Fibroblast of mammary gland (primary cell): Measurements from ENCODE around the gene CHST7.
"Not testable (repeated sequence)": the region's sequence is repeated elsewhere in the genome, so short reads cannot be mapped to it uniquely, and the experiment has no call there.

ENCODE experiments used
- DNase-seq: peaks from one replicate; pipeline ENCODE4 v3.0.0-alpha.2; 2010; ENCODE audit warnings: low read depth
- H3K4me3 ChIP-seq: 2 replicates; pipeline ENCODE4 v1.5.1; 2011; ENCODE audit warnings: low read depth, mild to moderate bottlenecking, low read length, moderate library complexity; ENCODE audit not compliant: control insufficient read depth
- TF ChIP-seq, protein P1 (sequence below): conservative IDR thresholded peaks from 2 replicates; pipeline ENCODE4 v1.5.1; 2011; ENCODE audit warnings: low read depth, low read length, inconsistent platforms; ENCODE audit not compliant: control insufficient read depth, insufficient read depth

CHST7 gene

GRCh38 chrX:46573331-46573891 lies at the start of gene CHST7:
CHST7 (plus strand) TSS chrX:46573765; CDS start chrX:46573932, 167 bp downstream.
- TF ChIP-seq, protein P1, sequence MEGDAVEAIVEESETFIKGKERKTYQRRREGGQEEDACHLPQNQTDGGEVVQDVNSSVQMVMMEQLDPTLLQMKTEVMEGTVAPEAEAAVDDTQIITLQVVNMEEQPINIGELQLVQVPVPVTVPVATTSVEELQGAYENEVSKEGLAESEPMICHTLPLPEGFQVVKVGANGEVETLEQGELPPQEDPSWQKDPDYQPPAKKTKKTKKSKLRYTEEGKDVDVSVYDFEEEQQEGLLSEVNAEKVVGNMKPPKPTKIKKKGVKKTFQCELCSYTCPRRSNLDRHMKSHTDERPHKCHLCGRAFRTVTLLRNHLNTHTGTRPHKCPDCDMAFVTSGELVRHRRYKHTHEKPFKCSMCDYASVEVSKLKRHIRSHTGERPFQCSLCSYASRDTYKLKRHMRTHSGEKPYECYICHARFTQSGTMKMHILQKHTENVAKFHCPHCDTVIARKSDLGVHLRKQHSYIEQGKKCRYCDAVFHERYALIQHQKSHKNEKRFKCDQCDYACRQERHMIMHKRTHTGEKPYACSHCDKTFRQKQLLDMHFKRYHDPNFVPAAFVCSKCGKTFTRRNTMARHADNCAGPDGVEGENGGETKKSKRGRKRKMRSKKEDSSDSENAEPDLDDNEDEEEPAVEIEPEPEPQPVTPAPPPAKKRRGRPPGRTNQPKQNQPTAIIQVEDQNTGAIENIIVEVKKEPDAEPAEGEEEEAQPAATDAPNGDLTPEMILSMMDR, result peak; percentile 24
- peak within 1 kb of the TSS; percentile 54 for H3K4me3 ChIP-seq
- peak; percentile 42 for DNase-seq

DNA sequence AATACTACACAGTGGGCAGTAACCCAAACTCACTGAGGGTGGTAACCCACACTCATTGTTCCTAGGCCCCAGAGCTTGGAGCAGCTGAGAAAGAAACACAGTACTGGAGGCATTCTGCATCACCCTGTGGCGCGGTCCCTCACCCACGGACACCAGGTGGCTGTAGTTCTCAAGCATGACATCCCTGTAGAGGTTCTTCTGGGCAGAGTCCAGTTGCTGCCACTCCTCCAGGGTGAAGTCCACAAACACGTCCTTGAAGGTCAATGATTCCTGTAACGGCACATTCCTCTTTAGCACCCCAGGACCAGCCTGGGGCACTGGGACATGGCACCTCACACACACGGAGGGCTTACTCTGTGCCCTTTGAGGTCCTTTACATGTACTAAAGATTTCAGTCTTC lies 44.9 kb upstream of the CHST7 start:
- H3K4me3 ChIP-seq, DNase-seq: not testable (repeated sequence)

GRCh38 chrX:46529740-46530403 lies 43.7 kb upstream of the CHST7 start:
- not testable (repeated sequence) for H3K4me3 ChIP-seq, DNase-seq

- not testable (repeated sequence) for DNase-seq
These were observed 43.1 kb upstream of the CHST7 start for GRCh38 chrX:46530404-46530908.

DNA sequence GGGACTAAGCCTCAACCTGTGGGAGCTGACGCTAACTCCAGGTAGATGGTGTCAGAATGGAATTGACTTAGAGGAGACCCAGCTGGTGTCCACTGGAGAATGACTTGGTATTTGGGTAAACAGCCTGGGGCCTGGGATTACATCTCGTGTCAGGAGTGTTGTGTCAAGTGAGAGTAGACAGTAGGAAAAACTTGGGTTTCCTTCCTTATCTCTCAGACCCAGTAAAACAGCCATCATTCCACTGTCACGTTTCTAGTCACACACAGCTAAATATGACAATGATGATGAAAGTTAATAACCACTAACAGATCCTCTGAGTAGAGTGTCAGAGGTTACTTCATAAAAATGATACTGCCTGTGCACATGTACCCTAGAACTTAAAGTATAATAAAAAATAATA lies 42.1 kb upstream of the CHST7 start:
- no peak overlapping the region for H3K4me3 ChIP-seq
- DNase-seq, result no peak
- TF ChIP-seq, protein P1, result no peak

More at GRCh38 chrX:46530404-46530908, 43.1 kb upstream of the CHST7 start:
- H3K4me3 ChIP-seq, result not testable (repeated sequence)

DNA sequence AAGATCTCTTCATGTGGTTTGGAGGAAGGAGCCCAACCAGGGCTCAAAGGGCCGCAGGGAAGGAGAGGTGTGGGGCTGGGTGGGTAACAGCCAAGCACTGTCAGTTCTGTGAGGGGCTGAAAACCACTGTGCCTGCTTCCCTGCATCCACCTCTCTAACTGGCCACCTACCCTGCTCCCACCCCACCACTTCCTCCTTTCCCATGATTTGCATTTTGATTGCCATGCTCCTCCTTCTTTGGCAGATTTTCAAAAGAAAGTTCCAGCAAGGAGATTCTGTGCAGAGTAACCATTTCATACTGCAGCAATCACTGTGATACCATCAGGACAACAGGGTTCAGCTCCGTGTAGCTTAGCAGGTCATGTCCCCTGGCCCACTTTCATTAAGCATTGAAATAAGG lies 30.1 kb upstream of the CHST7 start:
- no peak overlapping the region for H3K4me3 ChIP-seq
- no peak for DNase-seq
- TF ChIP-seq, protein P1, result no peak

DNA sequence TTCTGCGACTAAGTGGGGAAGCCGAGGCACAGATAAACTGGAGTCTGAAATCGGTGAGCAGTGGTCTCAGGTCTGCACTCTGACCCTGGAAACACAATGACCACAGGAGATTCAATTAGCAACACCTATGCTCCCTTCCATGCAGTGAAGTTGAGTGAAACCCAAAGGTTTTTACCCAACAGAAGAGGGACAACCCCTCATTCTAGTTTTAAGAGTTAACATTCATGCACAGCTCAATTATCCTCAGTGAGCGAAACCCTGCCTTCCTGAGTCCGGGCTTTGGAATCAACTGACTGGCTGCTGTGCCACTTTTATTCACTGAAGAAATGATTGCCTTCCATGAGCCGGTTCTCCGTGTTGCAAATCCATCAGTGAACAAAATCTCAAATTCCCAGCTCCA lies 29.0 kb upstream of the CHST7 start:
- H3K4me3 ChIP-seq, result peak overlapping the region; percentile 73
- not testable (repeated sequence) for DNase-seq

GRCh38 chrX:46545111-46546005 lies 28.2 kb upstream of the CHST7 start, which contains the start of gene ZNF674:
ZNF674 (minus strand) TSS chrX:46545421; CDS start chrX:46542087, 3,334 bp downstream.
- TF ChIP-seq, protein P1, result no peak
- DNase-seq, result peak; percentile 91
- peak within 1 kb of the TSS; percentile 73 for H3K4me3 ChIP-seq
